Measurements from ENCODE around the gene CREBZF. TPM values are rescaled to one million over a fixed set of nuclear protein-coding genes. Genes with fewer than 3 reads are reported as not detected.

Gene CREBZF
- total and polyA plus RNA-seq, 9 of the 15 experiments (the other 6 are each of a cell fraction or from before 2014, with no cell fraction given): 7.2 to 70.2 (median 40.5) TPM

DNA sequence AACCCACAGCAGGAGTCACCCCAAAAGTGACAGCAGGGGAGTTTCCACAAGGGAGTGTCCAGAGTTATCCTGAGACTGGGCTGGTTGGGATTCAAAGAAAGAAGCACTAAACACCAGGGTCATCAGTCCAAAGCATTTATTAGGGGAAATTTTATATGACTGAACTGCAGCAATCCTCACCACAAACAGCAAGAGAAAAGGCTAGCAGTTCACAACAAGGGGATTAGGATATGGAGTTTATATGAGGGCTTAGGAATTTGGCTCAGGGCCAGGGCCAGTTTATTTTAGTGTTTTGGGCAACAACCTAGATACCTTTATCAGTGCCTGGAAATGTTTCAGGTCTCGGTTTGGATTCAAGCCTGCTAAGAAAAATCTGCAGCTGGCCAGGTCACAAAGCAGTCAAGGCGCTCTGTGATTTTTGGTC is 21.7 kb downstream of the CREBZF start:
- ChIA-PET CTCF (ENCODE audit: low intra/inter-chr PET ratio) (no interaction called here), POLR2A (interaction anchor here (1.0 kb wide), 1 partner anchor 15 kb away, joined by 6 read pairs; the partner anchor contains the start of gene TMEM126B)
- H4K20me1 ChIP-seq (replicated peaks; ENCODE audit: control insufficient read depth, insufficient read depth, low read length): no peaks in the 10 kb centered on the region
- H3K4me1 ChIP-seq (replicated peaks in 1 of 2; ENCODE audit: control insufficient read depth in 2 of 2, insufficient read depth in 2 of 2, low read length in 2 of 2): no peaks in the 10 kb centered on the region; a peak in 1 of 5 replicates
- H3K9me1 ChIP-seq (ENCODE audit: control insufficient read depth, insufficient read depth, low read length): no peaks in the 10 kb centered on the region
- peaks cover under 1% of the 10 kb centered on the region; the same call in 1 of the 3 replicates for H3K36me3 ChIP-seq (ENCODE audit: control insufficient read depth, insufficient read depth, low read length)
- H3K27ac ChIP-seq (ENCODE audit: extremely low read depth, low read depth, low read length): no peak overlapping the region
- TF ChIP-seq GMEB1 (CRISPR knock-in tag; IDR thresholded peaks at IDR 0.05) (no peak), CREB1 (IDR thresholded peaks at IDR 0.05) (no peak), CREB1 (CRISPR knock-in tag; IDR thresholded peaks at IDR 0.05) (no peak), NFIC (IDR thresholded peaks at IDR 0.05) (peak; percentile 95), RCOR1 (IDR thresholded peaks at IDR 0.05; ENCODE audit: borderline replicate concordance in 1 of 2, low read depth in 2 of 2, low read length in 2 of 2) (peak in 1 of 2 experiments; percentile 21; a peak in 1 of 4 replicates), ZNF592 (IDR thresholded peaks at IDR 0.05) (no peak), TEAD1 (CRISPR knock-in tag; IDR thresholded peaks at IDR 0.05) (no peak), NFIX (CRISPR knock-in tag; IDR thresholded peaks at IDR 0.05; ENCODE audit: low read depth) (peak; percentile 39; the same call in 1 of the 2 replicates), CBFA2T2 (conservative IDR thresholded peaks at IDR 0.05) (no peak), CBFA2T3 (IDR thresholded peaks at IDR 0.05) (peak; percentile 36; the same call in 1 of the 2 replicates), FOXJ2 (tag; IDR thresholded peaks at IDR 0.05) (peak; percentile 60; the same call in 1 of the 2 replicates), EZH2 (IDR thresholded peaks at IDR 0.05; ENCODE audit: borderline replicate concordance, low read depth, low read length) (no peak), KDM1A (IDR thresholded peaks at IDR 0.05) (peak in 1 of 2 experiments; percentile 66; a peak in 2 of 4 replicates)
- TF ChIP-seq, protein P1, sequence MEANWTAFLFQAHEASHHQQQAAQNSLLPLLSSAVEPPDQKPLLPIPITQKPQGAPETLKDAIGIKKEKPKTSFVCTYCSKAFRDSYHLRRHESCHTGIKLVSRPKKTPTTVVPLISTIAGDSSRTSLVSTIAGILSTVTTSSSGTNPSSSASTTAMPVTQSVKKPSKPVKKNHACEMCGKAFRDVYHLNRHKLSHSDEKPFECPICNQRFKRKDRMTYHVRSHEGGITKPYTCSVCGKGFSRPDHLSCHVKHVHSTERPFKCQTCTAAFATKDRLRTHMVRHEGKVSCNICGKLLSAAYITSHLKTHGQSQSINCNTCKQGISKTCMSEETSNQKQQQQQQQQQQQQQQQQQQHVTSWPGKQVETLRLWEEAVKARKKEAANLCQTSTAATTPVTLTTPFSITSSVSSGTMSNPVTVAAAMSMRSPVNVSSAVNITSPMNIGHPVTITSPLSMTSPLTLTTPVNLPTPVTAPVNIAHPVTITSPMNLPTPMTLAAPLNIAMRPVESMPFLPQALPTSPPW (CRISPR knock-in tag; IDR thresholded peaks at IDR 0.05): no peak
- TF ChIP-seq, protein P2, sequence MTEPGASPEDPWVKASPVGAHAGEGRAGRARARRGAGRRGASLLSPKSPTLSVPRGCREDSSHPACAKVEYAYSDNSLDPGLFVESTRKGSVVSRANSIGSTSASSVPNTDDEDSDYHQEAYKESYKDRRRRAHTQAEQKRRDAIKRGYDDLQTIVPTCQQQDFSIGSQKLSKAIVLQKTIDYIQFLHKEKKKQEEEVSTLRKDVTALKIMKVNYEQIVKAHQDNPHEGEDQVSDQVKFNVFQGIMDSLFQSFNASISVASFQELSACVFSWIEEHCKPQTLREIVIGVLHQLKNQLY (CRISPR knock-in tag; conservative IDR thresholded peaks at IDR 0.05): no peak
- WGBS (ENCODE audit: insufficient coverage, low coverage, missing lambda C conversion rate): 10% methylated on average over 2 of the region's 2 CpGs
- in situ Hi-C loops (cut with MboI): no loop called here
- FAIRE-seq (no peak), DNase-seq (ENCODE audit: extremely low read depth in 1 of 4, low spot score in 3 of 4) (peak in 1 of 4 experiments; percentile 36), ATAC-seq (no peak)
- no peaks in the 10 kb centered on the region for H3K27me3 ChIP-seq (ENCODE audit: control insufficient read depth in 2 of 2, insufficient read depth in 2 of 2, low read length in 2 of 2)
- intact Hi-C loops (cut with micrococcal nuclease): no loop called here
- no peak overlapping the region for H2AFZ ChIP-seq (ENCODE audit: low read depth, low read length)
- H3K9ac ChIP-seq (ENCODE audit: insufficient read depth in 1 of 2, low read depth in 2 of 2, low read length in 2 of 2): no peak overlapping the region
- BruUV-seq (replicated peaks): no TSS peak
- H3K4me3 ChIP-seq: no peak overlapping the region
- H3K79me2 ChIP-seq (ENCODE audit: control insufficient read depth, insufficient read depth, low read length): peaks cover 9% of the 10 kb centered on the region; the same call in 1 of the 3 replicates
- H3K9me3 ChIP-seq (replicated peaks; ENCODE audit: control insufficient read depth, insufficient read depth, low read depth, low read length): no peaks in the 10 kb centered on the region
- no peak overlapping the region for H3K4me2 ChIP-seq (ENCODE audit: insufficient read depth, low read length)

All from K562 (cell line).